Activated CD4-positive, alpha-beta T cell treated with anti-CD3 and anti-CD28 coated beads for 36 hours (primary cell): ENCODE data around the gene CAMSAP3. TPM values are rescaled to one million over a fixed set of nuclear protein-coding genes. Genes with fewer than 3 reads are reported as not detected.
A peak's percentile ranks its signal among the peaks of the same experiment; 100 is the strongest.

ENCODE experiments used
- ATAC-seq: fragments of 200-7000 bp; cut with Tn5 transposase; one replicate; pipeline ENCODE4 v1.10.0; 2021; ENCODE audit warnings: mild to moderate bottlenecking, moderate library complexity
- CTCF ChIA-PET: fragments of 350-600 bp; sonication (Branson Sonifier 250); formaldehyde crosslinking; loops from one replicate; lab custom pipeline; 2021; ENCODE audit warnings: antibody characterized with exemption; lab: Charles Lee
- POLR2A ChIA-PET: fragments of 350-600 bp; sonication (Branson Sonifier 250); formaldehyde crosslinking; loops from one replicate; lab custom pipeline; 2021; ENCODE audit warnings: antibody characterized with exemption, inconsistent platforms; lab: Charles Lee
- DNase-seq: peaks from one replicate; pipeline ENCODE4 v3.0.0-alpha.2; 2020
- H3K27ac Mint-ChIP-seq: one replicate; pipeline ENCODE4 v1.8.0; 2021; ENCODE audit warnings: mixed read lengths
- H3K27me3 Mint-ChIP-seq: one replicate; pipeline ENCODE4 v1.8.0; 2021; ENCODE audit warnings: mixed read lengths
- H3K36me3 Mint-ChIP-seq: one replicate; pipeline ENCODE4 v1.8.0; 2021; ENCODE audit warnings: low read depth, mixed read lengths
- H3K4me1 Mint-ChIP-seq: one replicate; pipeline ENCODE4 v1.8.0; 2021; ENCODE audit warnings: mixed read lengths
- H3K4me3 Mint-ChIP-seq: one replicate; pipeline ENCODE4 v1.8.0; 2021; ENCODE audit warnings: mild to moderate bottlenecking, moderate library complexity, mixed read lengths
- H3K9me3 Mint-ChIP-seq: one replicate; pipeline ENCODE4 v1.8.0; 2021; ENCODE audit warnings: low read depth, mixed read lengths
- intact Hi-C, 2 experiments: fragments of 100-400 bp; cut with DNase I in 1 of 2; cut with micrococcal nuclease in 1 of 2; formaldehyde crosslinking; loops; one replicate each; pipeline versions ENCODE4 v1.14.2 to v1.15.1; 2022 to 2024; cut with DNase I, micrococcal nuclease
- total RNA-seq, 2 experiments: library from RNA; stranded (reverse); gene quantifications; one replicate each; pipeline ENCODE4 v1.2.3, GENCODE V29; 2021

Gene CAMSAP3, protein sequence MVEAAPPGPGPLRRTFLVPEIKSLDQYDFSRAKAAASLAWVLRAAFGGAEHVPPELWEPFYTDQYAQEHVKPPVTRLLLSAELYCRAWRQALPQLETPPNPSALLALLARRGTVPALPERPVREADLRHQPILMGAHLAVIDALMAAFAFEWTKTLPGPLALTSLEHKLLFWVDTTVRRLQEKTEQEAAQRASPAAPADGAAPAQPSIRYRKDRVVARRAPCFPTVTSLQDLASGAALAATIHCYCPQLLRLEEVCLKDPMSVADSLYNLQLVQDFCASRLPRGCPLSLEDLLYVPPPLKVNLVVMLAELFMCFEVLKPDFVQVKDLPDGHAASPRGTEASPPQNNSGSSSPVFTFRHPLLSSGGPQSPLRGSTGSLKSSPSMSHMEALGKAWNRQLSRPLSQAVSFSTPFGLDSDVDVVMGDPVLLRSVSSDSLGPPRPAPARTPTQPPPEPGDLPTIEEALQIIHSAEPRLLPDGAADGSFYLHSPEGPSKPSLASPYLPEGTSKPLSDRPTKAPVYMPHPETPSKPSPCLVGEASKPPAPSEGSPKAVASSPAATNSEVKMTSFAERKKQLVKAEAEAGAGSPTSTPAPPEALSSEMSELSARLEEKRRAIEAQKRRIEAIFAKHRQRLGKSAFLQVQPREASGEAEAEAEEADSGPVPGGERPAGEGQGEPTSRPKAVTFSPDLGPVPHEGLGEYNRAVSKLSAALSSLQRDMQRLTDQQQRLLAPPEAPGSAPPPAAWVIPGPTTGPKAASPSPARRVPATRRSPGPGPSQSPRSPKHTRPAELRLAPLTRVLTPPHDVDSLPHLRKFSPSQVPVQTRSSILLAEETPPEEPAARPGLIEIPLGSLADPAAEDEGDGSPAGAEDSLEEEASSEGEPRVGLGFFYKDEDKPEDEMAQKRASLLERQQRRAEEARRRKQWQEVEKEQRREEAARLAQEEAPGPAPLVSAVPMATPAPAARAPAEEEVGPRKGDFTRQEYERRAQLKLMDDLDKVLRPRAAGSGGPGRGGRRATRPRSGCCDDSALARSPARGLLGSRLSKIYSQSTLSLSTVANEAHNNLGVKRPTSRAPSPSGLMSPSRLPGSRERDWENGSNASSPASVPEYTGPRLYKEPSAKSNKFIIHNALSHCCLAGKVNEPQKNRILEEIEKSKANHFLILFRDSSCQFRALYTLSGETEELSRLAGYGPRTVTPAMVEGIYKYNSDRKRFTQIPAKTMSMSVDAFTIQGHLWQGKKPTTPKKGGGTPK
- under 1 TPM; 0.50 to 0.58 TPM for total RNA-seq

DNA sequence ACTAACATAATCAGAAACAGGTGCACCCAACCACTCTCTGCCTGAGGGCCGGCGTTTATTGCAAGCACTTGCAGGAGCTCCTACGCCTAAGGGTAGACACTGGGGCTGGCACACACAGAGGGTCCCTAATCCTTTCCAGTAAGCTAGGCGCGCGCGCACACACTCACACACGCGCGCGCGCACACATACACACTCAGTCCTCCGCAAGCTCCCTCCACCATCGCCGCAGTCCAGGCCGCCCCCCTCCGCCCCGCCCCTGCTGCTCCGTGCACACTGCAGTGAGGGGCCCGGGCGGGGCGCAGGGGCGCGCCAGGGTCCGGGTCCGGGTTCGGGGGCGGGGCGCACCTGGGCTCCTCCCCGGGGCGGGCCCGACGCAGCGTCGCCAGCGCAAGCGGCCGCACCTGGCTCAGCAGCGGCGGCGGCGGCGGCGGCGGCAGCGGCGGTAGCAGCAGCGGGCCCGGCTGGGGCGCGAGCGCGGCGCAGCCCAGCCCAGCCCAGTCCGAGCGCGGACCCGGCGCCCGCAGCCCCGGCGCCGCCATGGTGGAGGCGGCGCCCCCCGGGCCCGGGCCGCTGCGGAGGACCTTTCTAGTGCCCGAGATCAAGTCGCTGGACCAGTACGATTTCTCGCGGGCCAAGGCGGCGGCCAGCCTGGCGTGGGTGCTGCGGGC, at the start of gene CAMSAP3:
CAMSAP3 (plus strand) TSS at position 398 of the 668 bp plus-strand sequence; CDS start at position 538, 140 bp downstream.
- ChIA-PET POLR2A (no interaction called here), CTCF (interaction anchor here (1.2 kb wide), 1 partner anchor 27 kb away, joined by 5 read pairs; no protein-coding TSS in a partner anchor)
- H3K4me1 Mint-ChIP-seq: peaks cover 3% of the 10 kb centered on the region
- H3K9me3 Mint-ChIP-seq: no peaks in the 10 kb centered on the region
- no peak within 1 kb of the TSS for H3K27ac Mint-ChIP-seq
- H3K36me3 Mint-ChIP-seq: no peaks in the 10 kb centered on the region
- ATAC-seq: peak; percentile 93
- peak within 1 kb of the TSS; percentile 52 for H3K4me3 Mint-ChIP-seq
- peaks cover 34% of the 10 kb centered on the region for H3K27me3 Mint-ChIP-seq
- intact Hi-C loops: loop anchor here in 1 of 2 experiments (1.0 kb wide), 1 partner anchor 27 kb away; no protein-coding TSS in a partner anchor
- DNase-seq: peak; percentile 68

DNA sequence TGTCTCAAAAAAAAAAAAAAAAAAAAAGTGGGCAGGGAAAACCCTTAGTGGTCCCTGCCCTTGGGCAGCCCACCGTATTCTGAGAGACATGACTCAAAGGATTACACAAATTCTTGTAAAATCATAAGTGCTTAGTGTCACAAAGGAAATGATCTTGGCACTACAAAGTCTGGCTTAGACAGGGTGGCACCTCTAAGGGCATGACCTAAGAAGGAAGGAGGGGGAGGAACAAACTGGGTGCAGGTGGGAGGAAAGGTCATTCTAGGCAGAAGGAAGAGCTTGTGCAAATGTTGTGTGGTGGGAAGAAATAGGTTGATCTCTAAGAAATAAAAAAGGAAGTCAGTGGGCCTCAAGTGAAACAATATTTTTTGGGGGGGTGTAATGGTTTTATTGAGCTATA, 49.8 kb upstream of the CAMSAP3 start:
- DNase-seq: peak; percentile 48
- ChIA-PET POLR2A (no interaction called here), CTCF (interaction anchor here (0.6 to 1.9 kb wide), 2 partner anchors 22 to 61 kb away, joined by 3 to 4 read pairs; no protein-coding TSS in a partner anchor)
- Mint-ChIP-seq H3K4me3 (no peak overlapping the region), H3K9me3 (no peaks in the 10 kb centered on the region), H3K27ac (peak overlapping the region; percentile 69), H3K36me3 (peaks cover 25% of the 10 kb centered on the region), H3K27me3 (no peaks in the 10 kb centered on the region), H3K4me1 (peaks cover 21% of the 10 kb centered on the region)
- peak; percentile 84 for ATAC-seq
- intact Hi-C loops: no loop called here

DNA sequence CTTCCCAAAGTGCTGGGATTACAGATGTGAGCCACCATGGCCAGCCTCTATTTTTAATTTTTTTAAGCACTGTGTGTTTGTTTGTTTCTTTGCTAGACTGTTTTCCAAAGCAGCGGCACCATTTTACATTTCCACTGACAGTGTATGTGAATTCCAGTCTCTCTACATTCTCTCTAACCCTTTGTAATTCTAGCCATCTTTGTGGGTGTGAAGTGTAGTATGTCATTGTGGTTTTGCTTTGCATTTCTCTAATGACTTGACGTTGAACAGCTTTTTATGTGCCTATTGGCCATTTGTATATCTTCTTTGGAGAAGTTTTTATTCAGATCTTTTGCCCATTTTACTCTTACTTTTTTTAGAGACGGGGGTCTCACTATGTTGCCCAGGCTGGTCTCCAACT, 48.5 kb upstream of the CAMSAP3 start:
- ChIA-PET POLR2A (no interaction called here), CTCF (interaction anchor here (1.9 kb wide), 1 partner anchor 21 kb away, joined by 4 read pairs; no protein-coding TSS in a partner anchor)
- H3K36me3 Mint-ChIP-seq: peaks cover 22% of the 10 kb centered on the region

DNA sequence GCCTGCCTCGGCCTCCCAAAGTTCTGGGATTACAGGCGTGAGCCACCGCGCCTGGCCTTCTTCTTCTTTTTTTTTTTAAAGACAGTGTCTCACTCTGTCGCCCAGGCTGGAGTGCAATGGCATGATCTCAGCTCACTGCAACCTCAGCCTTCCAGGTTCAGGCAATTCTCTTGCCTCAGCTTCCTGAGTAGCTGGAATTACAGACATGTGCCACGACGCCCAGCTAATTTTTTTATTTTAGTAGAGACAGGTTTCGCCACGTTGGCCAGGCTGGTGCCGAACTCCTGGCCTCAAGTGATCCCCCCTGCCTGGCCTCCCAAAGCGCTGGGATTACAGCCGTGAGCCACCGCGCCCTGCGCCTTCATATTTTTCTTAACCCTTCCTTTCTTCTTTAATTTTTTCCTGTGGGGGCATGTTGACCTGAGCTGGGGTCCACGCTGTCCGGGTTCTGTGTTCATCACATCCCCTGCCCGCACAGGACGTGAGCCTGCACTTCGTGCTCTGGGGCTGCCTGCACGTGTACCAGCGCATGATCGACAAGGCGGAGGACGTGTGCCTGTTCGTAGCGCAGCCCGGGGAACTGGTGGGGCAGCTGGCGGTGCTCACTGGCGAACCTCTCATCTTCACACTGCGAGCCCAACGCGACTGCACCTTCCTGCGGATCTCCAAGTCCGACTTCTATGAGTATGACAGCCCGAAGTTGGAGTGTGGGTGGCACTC, 46.1 kb upstream of the CAMSAP3 start:
- intact Hi-C loops: loop anchor here in 1 of 2 experiments (2.0 kb wide), 1 partner anchor 15 kb away; the partner anchor contains the start of gene PNPLA6
- peaks cover 17% of the 10 kb centered on the region for H3K36me3 Mint-ChIP-seq
- no peaks in the 10 kb centered on the region for H3K9me3 Mint-ChIP-seq
- peaks cover 22% of the 10 kb centered on the region for H3K4me1 Mint-ChIP-seq
- no peak for ATAC-seq
- CTCF ChIA-PET: no interaction called here
- DNase-seq: no peak
- H3K27me3 Mint-ChIP-seq: no peaks in the 10 kb centered on the region
- H3K27ac Mint-ChIP-seq: no peak overlapping the region
- POLR2A ChIA-PET: no interaction called here
- no peak overlapping the region for H3K4me3 Mint-ChIP-seq

More for the DNA sequence above, 48.5 kb upstream of the CAMSAP3 start:
- no peaks in the 10 kb centered on the region for H3K27me3 Mint-ChIP-seq
- peaks cover 25% of the 10 kb centered on the region for H3K4me1 Mint-ChIP-seq
- H3K9me3 Mint-ChIP-seq: no peaks in the 10 kb centered on the region
- no peak overlapping the region for H3K4me3 Mint-ChIP-seq
- DNase-seq: no peak
- no peak for ATAC-seq
- intact Hi-C loops: no loop called here
- peak overlapping the region; percentile 15 for H3K27ac Mint-ChIP-seq

DNA sequence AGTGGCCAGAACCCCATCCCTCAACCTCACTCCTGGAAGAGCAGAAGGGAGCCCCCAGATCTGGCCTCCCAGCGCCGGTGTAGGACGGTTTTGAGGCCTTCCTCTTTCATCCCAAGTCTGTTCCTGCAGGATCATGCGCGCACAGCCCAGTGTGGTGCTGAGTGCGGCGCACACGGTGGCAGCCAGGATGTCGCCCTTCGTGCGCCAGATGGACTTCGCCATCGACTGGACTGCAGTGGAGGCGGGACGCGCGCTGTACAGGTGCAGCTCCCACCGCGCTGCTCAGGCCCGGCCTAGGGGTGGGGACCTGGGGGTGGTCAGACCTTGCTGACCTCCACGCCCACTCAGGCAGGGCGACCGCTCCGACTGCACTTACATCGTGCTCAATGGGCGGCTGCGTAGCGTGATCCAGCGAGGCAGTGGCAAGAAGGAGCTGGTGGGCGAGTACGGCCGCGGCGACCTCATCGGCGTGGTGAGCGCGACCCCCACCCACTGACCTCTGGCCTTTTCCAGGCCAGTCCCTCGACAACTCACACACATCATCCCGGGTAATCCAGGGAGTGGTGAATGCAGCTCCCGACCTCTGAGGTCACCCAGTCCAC, 45.4 kb upstream of the CAMSAP3 start:
- ChIA-PET POLR2A (no interaction called here), CTCF (no interaction called here)
- no peak for ATAC-seq
- Mint-ChIP-seq H3K27ac (no peak overlapping the region), H3K27me3 (no peaks in the 10 kb centered on the region), H3K4me1 (peaks cover 18% of the 10 kb centered on the region), H3K9me3 (no peaks in the 10 kb centered on the region), H3K4me3 (no peak overlapping the region), H3K36me3 (peaks cover 17% of the 10 kb centered on the region)
- DNase-seq: no peak
- intact Hi-C loops: loop anchor here in 1 of 2 experiments (2.0 kb wide), 1 partner anchor 15 kb away; the partner anchor contains the start of gene PNPLA6

DNA sequence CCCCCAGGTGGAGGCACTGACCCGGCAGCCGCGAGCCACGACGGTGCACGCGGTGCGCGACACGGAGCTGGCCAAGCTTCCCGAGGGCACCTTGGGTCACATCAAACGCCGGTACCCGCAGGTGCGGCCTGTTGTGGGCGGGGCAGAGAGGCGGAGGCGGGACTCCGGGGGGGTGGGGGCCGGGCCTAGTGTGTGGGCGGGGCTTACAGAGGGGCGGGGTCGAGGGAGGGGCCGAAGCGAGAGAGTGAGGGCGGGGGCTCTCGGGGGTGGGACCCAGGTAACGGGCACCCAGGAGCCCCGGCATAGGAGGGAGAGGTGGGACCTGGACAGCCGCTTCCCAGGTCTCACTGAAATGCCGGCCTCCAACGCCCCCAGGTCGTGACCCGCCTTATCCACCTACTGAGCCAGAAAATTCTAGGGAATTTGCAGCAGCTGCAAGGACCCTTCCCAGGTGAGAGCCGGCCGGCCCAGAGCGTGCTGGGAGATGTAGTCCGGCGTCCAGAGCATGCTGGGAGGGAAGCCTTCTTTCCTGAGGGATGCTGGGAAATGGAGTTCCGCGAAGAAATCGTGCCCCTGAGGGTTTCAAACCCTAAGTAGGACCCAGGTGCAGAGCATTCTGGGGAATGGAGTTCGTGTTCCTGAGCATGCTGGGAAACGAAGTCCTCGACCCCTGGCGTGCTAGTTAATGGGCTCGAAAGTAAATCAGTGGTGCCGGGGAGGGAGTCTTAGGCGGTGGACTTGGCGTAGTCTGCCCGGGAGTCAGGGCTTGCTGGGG, 44.5 kb upstream of the CAMSAP3 start:
- intact Hi-C loops: loop anchor here (1.0 to 2.0 kb wide), 4 partner anchors 16 to 45 kb away; partner anchors contain the start of genes PNPLA6 (in 2 of the 2) and MCOLN1 (in 1 of the 2)
- peak; percentile 87 for ATAC-seq
- H3K4me1 Mint-ChIP-seq: peaks cover 11% of the 10 kb centered on the region

DNA sequence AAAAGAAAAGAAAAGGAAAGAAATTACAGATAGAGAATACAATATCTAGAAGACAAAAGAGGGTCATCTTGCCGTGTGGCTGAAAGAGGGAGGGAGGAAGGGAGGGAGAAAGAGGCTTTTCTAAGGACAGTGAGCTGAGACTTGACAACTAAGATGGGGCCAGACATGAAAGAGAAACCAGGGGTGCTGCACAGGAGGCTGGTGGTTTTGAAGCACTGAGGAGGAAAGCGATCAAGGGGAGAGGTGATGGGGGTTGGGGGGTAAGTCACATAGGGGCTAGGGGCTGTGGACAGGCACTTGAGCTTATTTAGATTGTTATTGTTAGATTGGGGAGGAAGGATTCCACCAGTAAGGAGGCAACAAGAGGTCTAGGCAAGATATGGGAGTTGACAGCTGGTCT, 42.9 kb upstream of the CAMSAP3 start:
- Mint-ChIP-seq H3K9me3 (no peaks in the 10 kb centered on the region), H3K27ac (no peak overlapping the region), H3K4me1 (peaks cover 4% of the 10 kb centered on the region), H3K4me3 (no peak overlapping the region), H3K27me3 (no peaks in the 10 kb centered on the region), H3K36me3 (peaks cover 28% of the 10 kb centered on the region)
- CTCF ChIA-PET: interaction anchor here (0.7 kb wide), 1 partner anchor 451 kb away, joined by 3 read pairs; no protein-coding TSS in a partner anchor
- DNase-seq (no peak), ATAC-seq (no peak)
- intact Hi-C loops: no loop called here
- POLR2A ChIA-PET: no interaction called here

More for the DNA sequence above, 44.5 kb upstream of the CAMSAP3 start:
- Mint-ChIP-seq H3K36me3 (peaks cover 17% of the 10 kb centered on the region), H3K27ac (peak overlapping the region; percentile 58), H3K4me3 (no peak overlapping the region), H3K27me3 (no peaks in the 10 kb centered on the region), H3K9me3 (no peaks in the 10 kb centered on the region)
- peak; percentile 77 for DNase-seq
- ChIA-PET POLR2A (interaction anchor here (0.5 kb wide), 1 partner anchor 17 kb away, joined by 4 read pairs; no protein-coding TSS in a partner anchor), CTCF (no interaction called here)

DNA sequence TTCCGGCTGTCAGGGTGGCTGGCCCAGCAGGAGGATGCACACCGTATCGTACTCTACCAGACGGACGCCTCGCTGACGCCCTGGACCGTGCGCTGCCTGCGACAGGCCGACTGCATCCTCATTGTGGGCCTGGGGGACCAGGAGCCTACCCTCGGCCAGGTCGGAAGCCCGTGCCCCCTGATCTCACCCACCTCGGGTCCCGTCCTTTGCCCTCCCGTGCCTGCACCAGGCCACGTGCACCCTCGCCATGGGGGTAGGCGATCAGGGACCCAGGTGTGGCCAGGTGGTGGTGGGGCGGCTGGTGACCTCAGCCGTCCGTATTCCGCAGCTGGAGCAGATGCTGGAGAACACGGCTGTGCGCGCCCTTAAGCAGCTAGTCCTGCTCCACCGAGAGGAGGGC, 41.1 kb upstream of the CAMSAP3 start:
- no peaks in the 10 kb centered on the region for H3K9me3 Mint-ChIP-seq
- peaks cover 4% of the 10 kb centered on the region for H3K4me1 Mint-ChIP-seq
- H3K4me3 Mint-ChIP-seq: no peak overlapping the region
- peaks cover 36% of the 10 kb centered on the region for H3K36me3 Mint-ChIP-seq
- ChIA-PET POLR2A (no interaction called here), CTCF (interaction anchor here (2.2 kb wide), 1 partner anchor 14 kb away, joined by 8 read pairs; no protein-coding TSS in a partner anchor)
- ATAC-seq: no peak
- intact Hi-C loops: no loop called here
- H3K27ac Mint-ChIP-seq: no peak overlapping the region
- DNase-seq: no peak
- H3K27me3 Mint-ChIP-seq: no peaks in the 10 kb centered on the region
